K562 (cell line): ENCODE data around the gene LSS. TPM values are rescaled to one million over a fixed set of nuclear protein-coding genes. Genes with fewer than 3 reads are reported as not detected.

Source experiments
- ATF1 ChIP-seq, 2 experiments: fragments of 450-650 bp in 1 of 2; IDR thresholded peaks; 2 replicates each; pipeline ENCODE4 v1.6.1; 2016; ENCODE audit warnings: missing compliant biosample characterization in 1 of 2, missing genetic modification characterization in 1 of 2
- EGR1 ChIP-seq: fragments of 450-650 bp; conservative IDR thresholded peaks from 2 replicates; pipeline ENCODE4 v1.6.1; 2017; ENCODE audit warnings: mild to moderate bottlenecking
- EP400 ChIP-seq: fragments of 450-650 bp; IDR thresholded peaks from 2 replicates; pipeline ENCODE4 v1.6.1; 2017; ENCODE audit warnings: antibody characterized with exemption, mild to moderate bottlenecking, moderate library complexity
- ESRRA ChIP-seq: fragments of 450-650 bp; IDR thresholded peaks from 2 replicates; pipeline ENCODE4 v1.6.1; 2014; ENCODE audit warnings: low read depth, mild to moderate bottlenecking, moderate library complexity, borderline replicate concordance
- FOS ChIP-seq: IDR thresholded peaks from 3 replicates; pipeline ENCODE4 v1.6.1; 2011; ENCODE audit not compliant: insufficient read length; ENCODE audit errors: extremely low read depth
- FOXK2 ChIP-seq, 2 experiments: fragments of 450-650 bp; IDR thresholded peaks in 1 of 2; conservative IDR thresholded peaks in 1 of 2; 2 replicates each; pipeline ENCODE4 v1.6.1; 2016; ENCODE audit warnings: low read depth in 2 of 2, mild to moderate bottlenecking in 1 of 2
- LEF1 ChIP-seq: fragments of 450-650 bp; IDR thresholded peaks from 2 replicates; pipeline ENCODE4 v1.6.1; 2016; ENCODE audit warnings: mild to moderate bottlenecking
- MYC ChIP-seq, 2 experiments: fragments of 250-450 bp in 1 of 2; sonication (Bioruptor Pico) in 1 of 2; IDR thresholded peaks; 2 replicates each; pipeline versions ENCODE4 v1.5.1 to v1.6.1; 2012 to 2021; ENCODE audit warnings: low read depth in 2 of 2, borderline replicate concordance in 1 of 2, improper control_type of control experiment in 1 of 2, low read length in 1 of 2, mild to moderate bottlenecking in 1 of 2, moderate library complexity in 1 of 2
- RNF2 ChIP-seq: sonication (generic); IDR thresholded peaks from 2 replicates; pipeline ENCODE4 v1.6.1; 2016
- SMARCA4 ChIP-seq: fragments of 450-650 bp; IDR thresholded peaks from 2 replicates; pipeline ENCODE4 v1.6.1; 2016
- SMARCE1 ChIP-seq: fragments of 450-650 bp; IDR thresholded peaks from 2 replicates; pipeline ENCODE4 v1.7.1; 2016; ENCODE audit warnings: mild to moderate bottlenecking
- SOX6 ChIP-seq: fragments of 450-650 bp; IDR thresholded peaks from 2 replicates; pipeline ENCODE4 v1.6.1; 2014; ENCODE audit warnings: mild to moderate bottlenecking
- YY1 ChIP-seq, 3 experiments: IDR thresholded peaks; 2 replicates each; pipeline ENCODE4 v1.6.1; 2011; ENCODE audit warnings: low read length in 2 of 3, mild to moderate bottlenecking in 2 of 3, moderate library complexity in 2 of 3, borderline replicate concordance in 1 of 3, control low read depth in 1 of 3, low read depth in 1 of 3; ENCODE audit not compliant: insufficient read depth in 3 of 3, insufficient replicate concordance in 2 of 3, control insufficient read depth in 1 of 3, insufficient read length in 1 of 3; ENCODE audit errors: extremely low read depth in 1 of 3
- polyA plus RNA-seq, 8 experiments: library from polyadenylated mRNA; depleted of rRNA in 4 of 8; stranded (reverse) in 5 of 8; unstranded in 3 of 8; fragments of >200 nt; fragmentation: Nextera tagmentation in 2 of 8; fragmentation: Illumina TruSeq in 1 of 8; extraction: Ambion mirVana in 2 of 8; extraction: Trizol in 1 of 8; gene quantifications; 2 replicates each; pipeline versions ENCODE4 v1.2.1 to v1.2.3, GENCODE V29; 2011 to 2014; ENCODE audit warnings: inconsistent platforms in 1 of 8, missing spikeins in 1 of 8
- total RNA-seq, 7 experiments: library from RNA; depleted of rRNA in 6 of 7; stranded (reverse); fragments of >200 nt in 6 of 7; fragmentation: Illumina TruSeq in 2 of 7; extraction: Trizol in 2 of 7; gene quantifications; 2 replicates each; pipeline versions ENCODE4 v1.2.1 to v1.2.3, GENCODE V29; 2011 to 2021; ENCODE audit warnings: low replicate concordance in 1 of 7
- TF ChIP-seq, protein P1 (sequence below): fragments of 250-450 bp; sonication (Bioruptor Pico); IDR thresholded peaks from 2 replicates; pipeline ENCODE4 v1.8.0; 2022; ENCODE audit warnings: inconsistent platforms
- TF ChIP-seq, protein P2 (sequence below), 2 experiments: fragments of 200-800 bp in 1 of 2; sonication (Bioruptor generic) in 1 of 2; sonication (generic) in 1 of 2; formaldehyde crosslinking in 1 of 2; IDR thresholded peaks in 1 of 2; conservative IDR thresholded peaks in 1 of 2; 2 replicates each; pipeline versions ENCODE4 v1.5.0 to v1.6.1; 2016 to 2020; ENCODE audit warnings: missing compliant biosample characterization in 1 of 2, missing genetic modification characterization in 1 of 2, missing genetic modification reagents in 1 of 2
- TF ChIP-seq, protein P3 (sequence below): fragments of 450-650 bp; IDR thresholded peaks from 2 replicates; pipeline ENCODE4 v1.6.1; 2017; ENCODE audit warnings: antibody characterized with exemption

Gene LSS
- total and polyA plus RNA-seq, 9 of the 15 experiments (the other 6 are each of a cell fraction or from before 2014, with no cell fraction given), result 2.2 to 89.5 (median 37.4) TPM

DNA sequence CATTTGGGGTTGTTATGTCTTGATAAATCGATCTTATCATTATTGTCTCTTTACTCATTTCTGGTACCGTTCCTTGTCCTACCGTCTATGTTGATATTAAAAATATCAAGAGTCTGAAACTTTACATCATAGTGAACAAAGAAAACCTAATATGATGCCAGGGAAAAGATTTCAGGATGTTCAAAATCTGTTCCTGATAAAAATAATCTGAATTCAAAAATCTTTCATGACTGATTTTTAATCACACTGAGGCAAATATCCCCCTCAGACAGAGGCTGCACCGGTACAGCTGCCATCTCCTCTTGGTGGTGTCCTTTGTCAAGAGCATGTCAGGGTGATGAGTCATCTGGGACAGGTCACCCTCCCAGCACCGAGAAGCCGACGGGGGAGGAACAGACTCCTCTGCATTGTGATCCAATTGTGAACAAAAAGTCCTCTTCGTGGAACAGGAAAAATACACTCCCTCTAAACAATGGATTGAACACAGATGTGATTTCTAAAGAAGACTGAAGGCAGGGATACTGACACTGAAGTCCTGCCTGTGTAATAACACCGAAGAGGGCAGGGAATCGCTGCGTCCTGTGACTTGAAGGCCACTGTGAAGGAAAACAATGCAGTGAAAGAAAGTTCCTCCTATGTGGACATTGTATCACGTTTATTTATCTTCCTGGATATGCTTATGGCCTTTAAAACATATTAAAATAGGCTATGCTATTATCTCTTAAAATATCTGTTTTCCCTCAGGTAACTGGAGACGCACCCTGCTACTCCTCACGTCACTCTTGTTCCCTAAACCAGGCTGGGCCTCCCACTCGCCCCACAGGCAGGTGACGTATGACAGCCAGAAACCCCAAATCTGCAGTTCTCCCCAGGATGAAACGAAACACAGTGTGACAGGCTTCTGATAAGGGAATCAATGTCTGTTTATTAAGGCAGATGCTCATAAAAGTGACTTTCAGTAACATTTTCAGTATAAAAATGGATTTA, 40.1 kb downstream of the LSS start (continued):
- TF ChIP-seq, protein P1, sequence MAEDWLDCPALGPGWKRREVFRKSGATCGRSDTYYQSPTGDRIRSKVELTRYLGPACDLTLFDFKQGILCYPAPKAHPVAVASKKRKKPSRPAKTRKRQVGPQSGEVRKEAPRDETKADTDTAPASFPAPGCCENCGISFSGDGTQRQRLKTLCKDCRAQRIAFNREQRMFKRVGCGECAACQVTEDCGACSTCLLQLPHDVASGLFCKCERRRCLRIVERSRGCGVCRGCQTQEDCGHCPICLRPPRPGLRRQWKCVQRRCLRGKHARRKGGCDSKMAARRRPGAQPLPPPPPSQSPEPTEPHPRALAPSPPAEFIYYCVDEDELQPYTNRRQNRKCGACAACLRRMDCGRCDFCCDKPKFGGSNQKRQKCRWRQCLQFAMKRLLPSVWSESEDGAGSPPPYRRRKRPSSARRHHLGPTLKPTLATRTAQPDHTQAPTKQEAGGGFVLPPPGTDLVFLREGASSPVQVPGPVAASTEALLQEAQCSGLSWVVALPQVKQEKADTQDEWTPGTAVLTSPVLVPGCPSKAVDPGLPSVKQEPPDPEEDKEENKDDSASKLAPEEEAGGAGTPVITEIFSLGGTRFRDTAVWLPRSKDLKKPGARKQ, result no peak
- TF ChIP-seq ESRRA (peak; percentile 85), SMARCE1 (peak; percentile 95), YY1 (IDR thresholded peaks at IDR 0.05; ENCODE audit: borderline replicate concordance in 1 of 3, control insufficient read depth in 1 of 3, extremely low read depth in 1 of 3, insufficient read depth in 3 of 3, insufficient read length in 1 of 3, insufficient replicate concordance in 2 of 3, low read depth in 1 of 3, low read length in 2 of 3) (peak in 1 of 3 experiments; percentile 31), SMARCA4 (peak; percentile 93), SOX6 (peak; percentile 89), LEF1 (peak; percentile 59; the same call in 1 of the 2 replicates), EGR1 (peak; percentile 68), FOXK2 (conservative IDR thresholded peaks at IDR 0.05 in 1 of 2, IDR thresholded peaks at IDR 0.05 in 1 of 2; ENCODE audit: low read depth in 2 of 2) (peak in 1 of 2 experiments; percentile 50; a peak in 2 of 4 replicates), RNF2 (no peak), ATF1 (CRISPR knock-in tag; IDR thresholded peaks at IDR 0.05) (no peak), ATF1 (tag; IDR thresholded peaks at IDR 0.05) (peak; percentile 70), EP400 (peak; percentile 9; the same call in 1 of the 2 replicates), MYC (IDR thresholded peaks at IDR 0.05; ENCODE audit: low read depth, low read length) (peak; percentile 76), MYC (CRISPR knock-in tag; IDR thresholded peaks at IDR 0.05; ENCODE audit: borderline replicate concordance, low read depth) (no peak), FOS (peak; percentile 79)
- TF ChIP-seq, protein P2, sequence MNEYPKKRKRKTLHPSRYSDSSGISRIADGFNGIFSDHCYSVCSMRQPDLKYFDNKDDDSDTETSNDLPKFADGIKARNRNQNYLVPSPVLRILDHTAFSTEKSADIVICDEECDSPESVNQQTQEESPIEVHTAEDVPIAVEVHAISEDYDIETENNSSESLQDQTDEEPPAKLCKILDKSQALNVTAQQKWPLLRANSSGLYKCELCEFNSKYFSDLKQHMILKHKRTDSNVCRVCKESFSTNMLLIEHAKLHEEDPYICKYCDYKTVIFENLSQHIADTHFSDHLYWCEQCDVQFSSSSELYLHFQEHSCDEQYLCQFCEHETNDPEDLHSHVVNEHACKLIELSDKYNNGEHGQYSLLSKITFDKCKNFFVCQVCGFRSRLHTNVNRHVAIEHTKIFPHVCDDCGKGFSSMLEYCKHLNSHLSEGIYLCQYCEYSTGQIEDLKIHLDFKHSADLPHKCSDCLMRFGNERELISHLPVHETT (CRISPR knock-in tag; conservative IDR thresholded peaks at IDR 0.05 in 1 of 2, IDR thresholded peaks at IDR 0.05 in 1 of 2), result 0 out of 4 replicates have a peak, but pooled peaks of 1 of the 2 experiments have one; percentile 18
- TF ChIP-seq, protein P3, sequence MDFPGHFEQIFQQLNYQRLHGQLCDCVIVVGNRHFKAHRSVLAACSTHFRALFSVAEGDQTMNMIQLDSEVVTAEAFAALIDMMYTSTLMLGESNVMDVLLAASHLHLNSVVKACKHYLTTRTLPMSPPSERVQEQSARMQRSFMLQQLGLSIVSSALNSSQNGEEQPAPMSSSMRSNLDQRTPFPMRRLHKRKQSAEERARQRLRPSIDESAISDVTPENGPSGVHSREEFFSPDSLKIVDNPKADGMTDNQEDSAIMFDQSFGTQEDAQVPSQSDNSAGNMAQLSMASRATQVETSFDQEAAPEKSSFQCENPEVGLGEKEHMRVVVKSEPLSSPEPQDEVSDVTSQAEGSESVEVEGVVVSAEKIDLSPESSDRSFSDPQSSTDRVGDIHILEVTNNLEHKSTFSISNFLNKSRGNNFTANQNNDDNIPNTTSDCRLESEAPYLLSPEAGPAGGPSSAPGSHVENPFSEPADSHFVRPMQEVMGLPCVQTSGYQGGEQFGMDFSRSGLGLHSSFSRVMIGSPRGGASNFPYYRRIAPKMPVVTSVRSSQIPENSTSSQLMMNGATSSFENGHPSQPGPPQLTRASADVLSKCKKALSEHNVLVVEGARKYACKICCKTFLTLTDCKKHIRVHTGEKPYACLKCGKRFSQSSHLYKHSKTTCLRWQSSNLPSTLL, result no peak
